ENCODE data around the gene CRPPA.

- TF ChIP-seq TCF7L2 (IDR thresholded peaks at IDR 0.05; ENCODE audit: low read depth, low read length) (no peak), CTCF (IDR thresholded peaks at IDR 0.05) (peak; percentile 38)
Observed at GRCh38 chr7:16422917-16423316, 1.6 kb upstream of the CRPPA start.
